Activated CD4-positive, alpha-beta T cell treated with anti-CD3 and anti-CD28 coated beads for 1 hour (primary cell): ENCODE data around the gene NUP214.
A peak's percentile ranks its signal among the peaks of the same experiment; 100 is the strongest.
"Not testable (repeated sequence)": the region's sequence is repeated elsewhere in the genome, so short reads cannot be mapped to it uniquely, and the experiment has no call there.

Experiments
- DNase-seq: peaks from one replicate; pipeline ENCODE4 v3.0.0-alpha.2; 2020

Gene NUP214

DNA sequence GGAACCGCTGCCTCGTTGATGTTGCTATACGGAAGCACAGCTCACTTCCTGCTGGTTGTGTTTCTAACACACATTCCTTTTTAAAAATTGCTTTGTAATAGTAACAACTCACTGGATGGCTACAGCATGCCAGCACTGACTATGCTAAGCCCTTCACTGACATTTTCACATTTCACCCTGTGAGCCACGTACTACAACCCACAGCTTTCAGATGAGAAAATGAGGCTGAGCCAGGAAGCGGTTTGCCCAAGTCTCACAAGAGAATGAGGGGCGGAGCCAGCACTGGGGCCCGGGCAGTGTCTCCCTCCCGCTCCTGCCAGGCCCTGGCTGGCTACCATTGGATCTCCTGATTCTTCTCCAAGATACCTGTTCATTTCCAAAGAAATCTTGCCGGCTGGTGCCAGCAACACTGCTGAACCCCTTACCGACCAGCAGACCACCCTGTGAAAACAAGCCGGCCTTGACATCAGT is 112.6 kb downstream of the NUP214 start:
- peak; percentile 69 for DNase-seq

DNA sequence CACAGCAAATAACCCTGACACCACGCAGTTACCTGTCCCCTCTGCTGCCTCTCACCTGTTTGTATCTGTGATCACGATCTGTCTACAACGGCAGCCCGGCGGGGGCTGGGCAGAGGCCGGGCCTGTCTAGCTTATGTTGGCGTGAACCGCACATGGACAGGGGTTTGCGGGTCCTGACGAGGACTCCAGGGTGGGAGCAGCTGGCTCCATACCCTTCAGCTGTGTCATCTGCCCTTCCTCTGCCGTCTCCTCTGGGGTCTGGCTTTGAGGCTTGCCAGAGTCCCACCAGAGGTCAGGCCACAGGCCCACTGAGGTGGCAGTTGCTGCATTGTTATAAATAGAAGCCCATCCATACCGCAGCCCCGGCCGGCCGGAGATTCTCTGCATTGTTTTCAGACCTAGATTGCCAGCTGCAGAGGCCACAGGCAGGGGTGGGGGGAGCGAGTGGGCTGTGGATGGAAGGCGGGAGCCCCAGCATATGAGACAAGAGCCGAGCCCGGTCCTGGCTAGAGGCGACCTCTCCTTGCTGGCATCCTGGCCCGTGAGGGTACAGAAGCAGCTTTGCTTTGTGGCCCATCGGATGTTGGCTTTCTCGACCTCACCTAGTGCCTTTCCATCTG is 113.1 kb downstream of the NUP214 start:
- DNase-seq: no peak

DNA sequence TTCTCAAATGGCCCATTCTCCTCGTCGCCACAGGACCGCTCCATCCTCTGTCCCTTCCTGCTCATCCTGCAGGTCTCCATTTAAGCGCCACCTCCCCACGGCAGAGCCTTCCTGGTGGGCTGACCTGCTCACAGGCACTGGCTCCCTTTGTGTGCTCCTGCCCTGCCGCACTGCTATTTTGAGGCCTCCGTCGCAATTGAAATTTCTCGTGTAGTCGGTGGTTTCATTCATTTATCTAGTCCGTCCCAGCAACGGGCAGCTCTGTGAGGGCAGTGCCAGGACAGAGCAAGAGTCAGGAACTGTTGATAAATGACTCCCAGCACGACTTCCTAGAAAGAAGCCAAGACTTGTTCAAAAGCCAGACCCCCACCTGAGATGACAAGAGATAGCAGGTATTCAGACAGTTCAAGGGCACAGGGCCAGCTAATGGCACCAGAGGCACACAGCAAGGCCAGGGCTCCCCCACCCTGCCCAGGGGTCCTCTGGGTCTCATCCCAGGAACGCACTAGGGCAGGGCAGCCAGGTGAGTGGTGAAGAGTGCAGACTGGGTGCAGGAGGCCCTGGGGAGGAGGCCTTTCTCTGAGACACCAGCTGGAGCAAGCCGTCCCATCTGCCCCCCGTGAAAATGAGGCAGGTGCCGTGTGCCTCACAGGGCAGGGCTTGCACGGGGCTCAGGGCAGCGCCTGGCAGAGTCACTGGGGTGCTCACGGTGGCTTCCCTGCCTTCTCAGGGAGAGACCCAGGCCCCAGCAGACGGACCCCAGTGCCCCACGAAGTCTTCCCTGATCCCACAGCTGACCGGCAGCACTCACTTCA is 114.0 kb downstream of the NUP214 start:
- no peak for DNase-seq

DNA sequence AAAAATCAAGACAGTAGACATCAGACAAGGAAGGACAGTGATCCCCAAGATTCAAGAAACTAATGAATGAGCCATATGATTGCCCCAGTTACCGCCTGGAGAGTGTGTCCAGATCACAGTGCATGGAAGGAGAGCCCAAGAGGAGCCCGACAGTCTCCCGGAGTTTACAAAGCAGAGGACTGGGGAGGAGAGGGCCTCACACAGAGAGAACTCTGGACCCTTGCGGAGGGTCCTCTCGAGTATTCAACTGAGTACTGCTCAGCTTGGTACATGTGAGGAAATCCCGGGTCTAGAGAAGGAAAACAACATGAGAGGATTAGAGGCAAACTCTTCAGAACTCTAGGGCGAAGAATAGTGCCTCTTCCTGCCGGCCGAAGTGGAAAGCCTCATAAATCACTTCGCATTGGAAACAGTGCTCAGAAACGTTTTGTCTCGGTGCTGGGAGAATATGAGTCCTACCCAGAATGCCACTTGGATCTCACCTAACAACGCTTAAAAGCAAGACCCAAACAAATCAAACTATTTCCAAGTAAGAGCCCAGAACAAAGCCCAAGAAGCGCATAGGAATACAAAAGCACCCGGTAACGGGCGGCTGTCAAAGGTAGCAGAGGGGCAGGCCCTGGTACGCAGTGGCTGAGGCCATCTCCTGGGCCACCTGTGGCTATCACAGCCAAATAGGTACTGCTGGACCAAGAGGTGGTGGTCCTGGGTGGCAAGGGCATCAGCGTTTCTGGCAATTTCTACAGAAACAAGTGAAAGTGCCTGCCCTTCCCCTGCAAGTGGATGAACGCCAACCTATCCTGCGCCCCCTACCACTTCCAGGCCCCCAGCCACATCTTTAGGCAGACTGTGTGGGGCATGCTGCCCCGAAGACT is 114.9 kb downstream of the NUP214 start:
- no peak for DNase-seq

- DNase-seq: not testable (repeated sequence)
Measured at GRCh38 chr9:131244331-131244730, 118.9 kb downstream of the NUP214 start.

DNA sequence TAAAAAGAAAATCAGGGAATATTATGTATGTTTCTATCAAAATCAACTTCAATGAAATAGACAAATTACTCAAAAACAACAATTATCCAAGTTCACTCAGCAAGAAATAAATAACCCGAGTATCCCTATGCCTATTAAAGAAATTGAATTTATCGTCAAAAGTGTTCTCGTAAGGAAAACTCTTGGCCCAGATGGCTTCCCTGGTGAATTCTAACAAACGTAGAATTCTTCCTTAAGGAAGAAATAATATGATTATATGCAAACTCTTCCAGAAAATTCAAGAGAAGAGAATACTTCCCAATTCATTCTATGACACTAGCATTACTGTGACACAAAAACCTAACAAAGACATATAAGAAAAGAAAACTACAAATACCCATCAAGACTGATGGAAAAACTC is 121.2 kb downstream of the NUP214 start:
- no peak for DNase-seq

GRCh38 chr9:131252120-131252519 is 126.7 kb downstream of the NUP214 start:
- DNase-seq: no peak

DNA sequence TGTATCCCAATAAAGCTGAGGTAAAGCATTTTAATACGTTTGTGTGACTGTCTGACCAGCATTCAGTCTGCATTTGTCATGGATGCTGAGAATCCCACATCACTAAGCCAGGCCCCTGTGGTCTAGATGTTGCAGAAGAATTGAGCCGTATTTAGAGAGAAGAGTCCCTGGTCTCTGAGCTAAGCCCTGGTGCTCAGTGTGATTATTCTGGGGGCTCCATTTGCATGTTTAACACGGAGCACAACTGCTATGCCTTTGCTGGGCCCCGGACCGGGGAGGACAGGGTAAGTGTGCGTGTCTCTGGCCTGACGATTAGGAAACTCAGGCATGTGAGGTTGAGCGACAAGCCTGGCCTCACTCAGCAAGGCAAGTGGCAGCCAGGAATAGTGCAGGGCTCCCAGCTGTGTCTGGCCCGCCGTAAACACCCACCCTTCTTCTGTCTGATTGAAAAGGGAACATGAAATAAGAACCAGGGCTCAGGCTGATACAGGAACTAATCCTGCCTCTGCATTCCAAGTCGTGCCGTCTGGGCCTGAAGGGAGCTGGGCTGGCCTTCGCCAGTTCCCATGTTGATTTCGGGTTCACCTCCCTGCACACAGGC is 128.6 kb downstream of the NUP214 start:
- DNase-seq: no peak

DNA sequence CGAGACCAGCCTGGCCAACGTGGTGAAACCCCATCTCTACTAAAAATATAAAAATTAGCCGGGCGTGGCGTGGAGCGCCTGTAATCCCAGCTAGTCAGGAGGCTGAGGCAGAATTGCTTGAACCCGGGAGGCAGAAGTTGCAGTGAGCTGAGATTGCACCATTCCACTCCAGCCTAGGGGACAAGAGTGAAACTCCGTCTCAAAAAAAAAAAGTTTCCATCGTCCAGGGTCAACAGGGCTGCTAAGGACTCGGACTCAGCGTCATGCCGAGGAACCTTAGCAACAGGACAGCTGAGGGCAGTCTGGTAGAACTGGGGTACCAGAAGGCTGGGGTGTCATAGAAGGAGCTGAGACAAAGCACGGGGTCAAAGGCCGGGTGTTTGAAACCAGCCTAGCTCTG is 129.2 kb downstream of the NUP214 start:
- no peak for DNase-seq

- DNase-seq: no peak
Measured at GRCh38 chr9:131255676-131256197, 130.4 kb downstream of the NUP214 start.

DNA sequence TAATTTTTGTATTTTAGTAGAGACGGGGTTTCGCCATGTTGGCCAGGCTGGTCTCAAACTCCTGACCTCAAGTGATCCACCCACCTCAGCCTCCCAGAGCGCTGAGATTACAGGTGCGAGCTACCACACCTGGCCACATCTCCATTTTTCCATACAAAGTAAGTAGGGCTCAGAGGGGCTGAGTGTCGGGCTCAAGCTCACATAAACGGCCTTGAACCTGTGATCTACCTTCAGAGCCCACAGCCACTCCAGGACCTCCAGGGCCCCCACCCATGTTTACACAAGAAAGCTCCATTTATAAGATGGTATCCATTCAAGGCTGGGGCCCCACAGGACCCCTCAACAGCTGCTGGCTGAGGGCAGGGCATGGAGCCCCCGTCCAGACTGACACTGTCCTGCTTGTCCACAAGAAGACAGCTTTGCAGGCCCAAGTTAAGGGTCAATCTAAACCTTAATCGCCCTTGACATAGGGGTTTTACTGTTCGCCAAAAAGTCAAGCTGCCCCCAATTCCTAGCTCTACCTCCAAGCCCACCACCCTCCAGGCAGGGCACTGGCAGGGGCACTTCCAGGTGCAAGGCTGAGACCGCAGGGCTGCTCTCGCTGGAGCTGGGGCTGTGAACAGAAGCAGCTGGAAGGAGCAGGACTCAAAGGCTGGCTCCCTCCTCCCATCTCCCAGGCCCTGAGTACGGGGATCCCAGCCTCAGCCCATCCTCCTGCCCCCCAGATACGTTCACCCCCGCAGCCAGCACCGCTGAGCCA is 132.1 kb downstream of the NUP214 start:
- no peak for DNase-seq

DNA sequence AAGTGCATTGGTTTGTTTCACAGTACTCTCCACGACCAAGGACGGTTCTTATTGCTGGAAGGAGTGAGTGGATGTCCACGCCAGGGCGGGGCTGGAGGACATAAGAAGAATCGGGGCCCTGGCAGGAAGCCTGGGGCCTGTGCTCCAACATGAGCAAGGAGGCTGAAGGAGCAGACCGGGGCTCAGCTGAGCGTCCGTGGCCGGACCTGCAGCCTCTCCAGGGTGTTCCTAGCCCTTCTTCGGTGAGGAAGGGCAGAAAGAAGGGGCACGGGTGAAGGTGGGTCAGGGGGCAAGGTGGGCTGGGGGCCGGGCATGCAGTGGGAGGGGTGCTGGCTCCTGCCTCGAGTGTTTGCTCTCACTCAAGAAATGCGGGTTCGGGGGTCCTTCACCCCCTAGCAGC is 132.8 kb downstream of the NUP214 start:
- no peak for DNase-seq

GRCh38 chr9:131258698-131259431 is 133.5 kb downstream of the NUP214 start:
- no peak for DNase-seq

DNA sequence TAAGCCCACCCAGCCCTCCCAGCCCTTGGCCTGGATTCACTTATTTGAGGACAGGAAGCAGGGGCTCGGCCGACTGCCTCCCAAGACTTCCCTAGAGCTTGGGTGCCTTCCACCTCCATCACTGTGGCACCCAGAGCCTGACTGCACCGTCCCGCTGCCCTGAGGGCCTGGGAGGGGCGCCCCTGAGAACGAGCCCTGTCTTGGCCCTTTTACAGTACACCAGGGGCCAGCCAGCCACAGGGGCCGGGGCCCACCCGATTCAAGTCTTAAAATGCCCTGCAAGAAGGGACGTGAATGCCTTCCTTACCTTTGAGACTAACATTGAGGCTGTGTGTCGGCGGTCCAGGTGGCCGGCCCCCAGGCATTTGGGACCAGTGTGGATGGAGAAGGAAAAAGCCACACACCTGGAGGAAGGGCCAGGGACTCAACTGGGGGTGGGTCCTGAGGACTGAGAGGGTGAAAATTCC is 134.1 kb downstream of the NUP214 start:
- no peak for DNase-seq

GRCh38 chr9:131259916-131260597 is 134.7 kb downstream of the NUP214 start:
- DNase-seq: no peak

GRCh38 chr9:131260751-131261452 is 135.5 kb downstream of the NUP214 start:
- DNase-seq: no peak

GRCh38 chr9:131262327-131263032 is 137.1 kb downstream of the NUP214 start:
- no peak for DNase-seq

DNA sequence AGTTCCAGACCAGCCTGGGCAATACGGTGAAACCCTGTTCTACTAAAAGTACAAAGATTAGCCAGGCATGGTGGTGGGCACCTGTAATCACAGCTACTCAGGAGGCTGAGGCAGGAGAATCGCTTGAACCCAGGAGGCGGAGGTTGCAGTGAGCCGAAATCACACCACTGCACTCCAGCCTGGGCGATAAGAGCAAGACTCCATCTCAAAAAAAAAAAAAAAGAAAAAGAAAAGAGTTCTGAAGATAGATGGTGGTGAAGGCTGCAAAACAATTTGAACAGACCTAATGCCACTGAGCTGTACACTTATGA is 137.6 kb downstream of the NUP214 start:
- not testable (repeated sequence) for DNase-seq

GRCh38 chr9:131263701-131264100 is 138.3 kb downstream of the NUP214 start:
- DNase-seq: no peak
